Activated CD4-positive, alpha-beta T cell treated with anti-CD3 and anti-CD28 coated beads for 1 hour (primary cell): ENCODE measurements around the gene ZNF841.
"Not testable (repeated sequence)": the region's sequence is repeated elsewhere in the genome, so short reads cannot be mapped to it uniquely, and the experiment has no call there.

Experiments
- DNase-seq: peaks from one replicate; pipeline ENCODE4 v3.0.0-alpha.2; 2020

The ZNF841 gene

DNA sequence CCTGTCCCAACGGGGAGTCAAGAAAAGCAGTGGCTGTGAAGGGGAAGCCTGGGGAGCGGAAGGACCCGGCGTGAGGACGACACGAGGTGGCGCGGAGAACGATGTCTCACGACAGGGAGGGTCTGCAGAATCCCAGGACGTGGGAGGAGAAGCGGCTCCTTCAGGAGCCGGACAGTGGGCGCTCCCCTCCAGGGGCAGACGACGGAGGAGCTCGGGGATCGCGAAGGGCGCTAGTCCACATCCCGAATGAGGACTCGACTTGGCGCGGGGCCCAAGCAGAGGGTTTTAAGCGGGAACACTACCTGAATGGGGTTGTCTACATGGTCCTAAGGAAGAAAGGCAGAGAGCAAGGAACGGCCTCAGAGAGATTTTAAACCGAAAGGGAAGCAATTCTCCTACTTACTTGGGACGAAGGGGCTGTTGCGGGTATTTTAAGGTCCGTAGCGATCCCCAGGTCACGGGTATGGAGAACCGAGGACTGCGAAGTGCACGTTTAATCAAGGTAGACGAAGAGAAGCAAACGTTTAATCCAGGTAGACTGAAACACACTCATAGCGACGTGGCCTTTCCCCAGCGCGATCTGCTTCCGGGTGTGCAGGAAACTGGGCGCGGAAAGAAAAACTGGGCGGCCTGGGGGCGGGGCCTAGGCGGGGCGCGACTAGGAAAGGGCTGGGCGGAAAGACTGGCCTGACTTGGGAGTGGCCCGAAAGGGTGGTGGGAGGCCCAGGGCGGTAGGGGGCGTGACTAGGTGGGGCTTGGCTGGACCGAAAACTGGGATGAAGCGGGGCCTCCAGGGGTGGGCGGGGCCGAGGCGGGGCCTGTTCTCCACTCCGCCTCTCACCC is at the start of gene ZNF841:
Gene ZNF841, minus strand, starts transcription at position 594 of the 843 bp plus-strand sequence. CDS start 10,964 bp downstream, outside the sequence.
- DNase-seq, result peak; percentile 72

GRCh38 chr19:52142001-52142595 is 46.5 kb upstream of the ZNF841 start:
- no peak for DNase-seq

- no peak for DNase-seq
Observed at GRCh38 chr19:52141203-52141602, 45.6 kb upstream of the ZNF841 start.

- DNase-seq, result peak; percentile 95
Observed at GRCh38 chr19:52140032-52140710, 44.6 kb upstream of the ZNF841 start.

DNA sequence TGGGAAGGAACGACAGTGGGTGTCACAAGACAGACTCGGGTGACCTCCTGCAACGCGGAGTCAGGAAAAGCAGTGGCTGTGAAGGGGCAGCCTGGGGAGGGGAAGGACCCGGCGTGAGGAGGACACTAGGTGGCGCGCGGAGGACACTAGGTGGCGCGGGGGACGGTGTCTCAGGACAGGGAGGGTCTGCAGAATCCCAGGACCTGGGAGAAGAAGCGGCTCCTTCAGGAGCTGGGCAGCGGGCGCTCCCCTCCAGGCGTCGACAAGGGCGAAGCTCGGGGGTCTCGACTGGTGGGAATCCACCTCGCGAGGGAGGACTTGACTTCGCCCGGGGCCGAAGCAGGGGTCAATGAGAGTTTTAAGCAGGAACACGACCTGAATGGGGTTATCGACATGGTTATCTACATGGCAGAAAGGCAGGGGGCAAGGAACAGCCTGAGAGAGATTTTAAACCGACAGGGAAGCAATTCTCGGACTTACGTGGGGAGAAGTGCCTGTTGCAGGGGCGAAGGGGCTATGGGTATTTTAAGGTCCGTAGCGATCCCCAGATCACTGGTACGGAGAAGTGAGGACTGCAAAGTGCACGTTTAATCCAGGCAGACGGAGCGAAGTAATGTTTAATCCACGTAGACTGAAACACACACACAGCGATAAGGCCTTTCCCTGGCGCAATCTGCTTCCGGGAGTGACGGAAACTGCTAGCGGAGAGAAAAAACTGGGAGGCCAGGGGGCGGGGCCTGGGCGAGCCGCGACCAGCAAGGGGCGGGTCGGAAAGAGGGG is 43.9 kb upstream of the ZNF841 start, which contains the start of gene ZNF616:
Gene ZNF616, minus strand, starts transcription at position 687 of the 780 bp plus-strand sequence. CDS start 9,426 bp downstream, outside the sequence.
- DNase-seq, result peak; percentile 70

- DNase-seq, result no peak
Observed at GRCh38 chr19:52138983-52139251, 43.4 kb upstream of the ZNF841 start.

DNA sequence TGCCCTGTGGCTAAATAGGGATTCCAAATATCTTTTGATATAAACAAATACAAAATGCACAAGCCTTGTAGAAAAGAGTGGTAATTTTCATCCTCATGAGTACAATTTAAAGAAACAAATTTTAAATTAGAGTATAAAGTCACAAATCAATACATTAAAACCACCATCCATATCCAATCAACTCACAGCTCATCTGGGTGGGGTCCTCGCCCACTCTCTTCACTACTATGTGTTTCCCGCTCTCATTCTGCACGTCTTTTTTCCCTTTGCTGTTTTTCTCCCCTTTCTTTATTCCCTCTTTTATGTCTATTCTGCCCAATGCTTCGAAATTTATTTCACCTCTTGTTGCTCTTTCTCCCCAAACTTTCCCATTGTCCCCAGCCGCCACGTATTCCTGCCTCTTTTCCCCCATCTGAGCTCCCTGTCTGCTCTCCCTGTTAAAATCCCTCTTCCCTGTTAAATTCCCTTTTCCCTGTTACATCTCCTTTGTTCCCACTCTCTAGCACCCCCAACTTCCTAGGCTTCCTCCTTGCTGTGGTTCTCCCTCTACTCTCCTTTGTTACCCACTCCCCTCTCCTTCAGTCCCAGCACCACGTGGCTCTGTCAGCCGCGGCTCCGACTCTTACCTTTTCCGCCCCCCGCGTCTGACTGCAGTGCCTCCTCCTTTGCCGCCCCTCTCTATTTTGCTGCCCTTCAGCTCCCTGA is 42.9 kb upstream of the ZNF841 start:
- no peak for DNase-seq

GRCh38 chr19:52120286-52120685 is 24.7 kb upstream of the ZNF841 start:
- no peak for DNase-seq

GRCh38 chr19:52115526-52116053 is 20.0 kb upstream of the ZNF841 start:
- DNase-seq, result no peak

DNA sequence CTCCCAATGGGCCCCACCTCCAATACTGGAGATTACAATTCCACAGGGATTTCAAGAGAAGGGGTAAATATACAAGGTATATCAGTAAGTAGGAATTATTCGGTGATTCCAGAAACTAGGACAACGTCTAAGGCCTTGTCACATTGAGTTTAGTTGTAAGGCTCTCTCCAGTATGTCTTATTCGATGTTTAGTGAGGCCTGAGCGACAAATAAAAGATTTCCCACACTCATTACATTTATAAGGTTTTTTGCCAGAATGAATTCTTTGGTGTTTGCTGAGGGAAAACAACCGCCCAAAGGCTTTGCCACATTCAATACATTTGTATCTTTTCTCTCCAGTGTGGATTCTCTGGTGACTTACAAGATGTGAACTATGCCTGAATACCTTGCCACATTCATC is 19.1 kb upstream of the ZNF841 start:
- no peak for DNase-seq

- no peak for DNase-seq
Observed at GRCh38 chr19:52112624-52113023, 17.1 kb upstream of the ZNF841 start.

GRCh38 chr19:52110780-52111179 is 15.2 kb upstream of the ZNF841 start:
- DNase-seq, result no peak

DNA sequence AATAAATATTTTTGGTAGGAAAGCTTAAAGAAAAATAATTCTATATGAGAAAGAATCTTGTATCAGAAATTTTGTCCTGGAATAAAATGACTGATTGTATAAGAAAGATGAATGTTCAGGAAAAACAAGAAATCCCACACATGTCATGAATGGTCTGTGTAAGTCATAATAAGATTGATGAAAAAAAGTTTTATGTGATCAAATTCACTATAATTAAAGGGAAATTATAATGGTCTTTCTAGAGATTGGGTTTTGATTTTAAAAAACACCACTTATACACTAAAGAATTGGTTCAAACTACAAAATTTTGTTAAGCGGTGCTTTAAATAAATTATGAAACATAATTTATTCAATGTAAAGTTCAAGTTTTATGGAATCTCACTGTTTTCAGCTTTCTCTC is 7.2 kb upstream of the ZNF841 start:
- no peak for DNase-seq

DNA sequence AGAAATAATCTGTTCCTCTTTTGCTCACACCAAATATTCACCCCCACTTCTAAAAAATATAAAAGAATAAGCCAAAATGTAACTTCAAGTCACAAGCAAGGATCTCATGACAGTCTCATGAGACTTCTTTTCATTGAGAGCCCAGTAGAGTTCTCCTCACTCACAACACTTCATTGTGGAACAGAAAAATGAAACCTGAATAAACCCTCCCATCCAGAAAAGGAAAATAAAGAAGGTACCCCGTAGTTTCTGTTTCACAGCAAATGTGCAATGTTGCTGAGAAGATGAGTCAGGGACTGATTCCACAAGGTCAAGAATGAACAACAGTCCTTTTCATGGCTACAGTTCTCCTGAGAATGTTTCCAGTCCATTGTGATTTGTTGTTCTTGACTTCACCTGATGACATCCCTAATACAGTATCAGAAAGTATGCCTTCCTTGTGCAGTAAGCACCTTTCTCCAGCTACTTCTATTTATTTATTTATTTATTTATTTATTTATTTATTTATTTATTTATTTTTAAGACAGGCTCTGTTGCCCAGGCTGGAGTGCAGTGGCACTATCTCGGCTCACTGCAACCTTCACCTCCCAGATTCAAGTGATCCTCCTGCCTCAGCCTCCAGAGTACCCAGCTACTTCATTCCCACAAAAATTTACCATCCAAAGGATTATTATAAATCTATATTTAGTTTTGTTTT is 6.4 kb upstream of the ZNF841 start:
- no peak for DNase-seq

DNA sequence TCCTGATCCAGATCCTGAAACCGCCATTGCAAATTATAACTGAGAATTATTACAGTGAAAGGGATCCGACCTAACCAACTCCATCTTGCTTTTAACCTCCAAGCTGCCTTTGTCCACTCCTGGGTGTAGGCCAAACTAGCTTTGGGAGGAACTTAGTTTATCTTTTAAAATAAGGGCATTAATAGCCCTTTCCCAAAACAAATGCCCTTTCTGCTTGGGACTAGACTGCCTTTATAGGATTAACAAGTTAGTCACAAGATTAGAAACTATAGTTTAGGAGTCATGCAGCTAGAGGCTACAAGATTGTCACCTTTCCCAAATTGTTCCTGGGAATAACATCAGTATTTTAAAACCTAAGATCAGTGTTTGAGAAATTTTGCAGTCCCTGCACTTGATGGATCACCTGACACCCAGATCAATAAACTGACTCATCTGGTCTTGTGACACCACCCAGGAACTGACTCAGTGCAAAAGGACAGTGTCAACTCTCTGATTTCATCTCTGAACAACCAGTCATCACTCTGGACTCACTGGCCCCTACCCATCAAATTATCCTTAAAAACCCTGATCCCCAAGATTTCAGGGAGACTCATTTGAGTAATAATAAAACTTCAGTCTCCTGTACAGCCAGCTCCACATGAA is 4.1 kb upstream of the ZNF841 start:
- no peak for DNase-seq

- DNase-seq, result not testable (repeated sequence)
Observed at GRCh38 chr19:52096416-52096815, 851 bp upstream of the ZNF841 start.

DNA sequence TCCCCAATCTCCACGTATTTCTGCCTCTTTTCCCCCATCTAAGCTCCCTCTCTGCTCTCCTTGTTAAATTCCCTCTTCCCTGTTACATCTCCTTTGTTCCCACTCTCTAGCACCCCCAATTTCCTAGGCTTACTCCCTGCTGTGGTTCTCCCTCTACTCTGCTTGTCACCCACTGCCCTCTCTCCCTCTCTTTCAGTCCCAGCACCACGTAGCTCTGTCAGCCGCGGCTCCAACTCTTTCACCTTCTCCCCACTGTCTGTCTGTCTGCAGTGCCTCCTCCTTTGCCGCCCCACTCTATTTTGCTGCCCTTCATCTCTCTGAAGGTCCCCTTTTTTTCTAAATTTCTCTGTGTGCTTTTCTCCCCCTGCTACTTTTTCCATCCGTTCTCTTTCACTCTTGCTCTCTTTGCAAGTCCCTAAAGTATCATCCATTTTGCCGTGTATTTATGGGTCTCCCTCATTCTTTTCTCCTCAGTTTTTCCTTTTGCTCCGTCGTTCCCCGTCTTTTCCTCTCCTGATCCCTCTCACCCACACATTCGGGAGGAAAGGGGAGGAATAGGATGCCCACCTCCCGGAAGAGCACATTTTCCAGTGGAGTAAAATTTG is 937 bp downstream of the ZNF841 start:
- DNase-seq, result no peak

GRCh38 chr19:52086481-52086880 is 9.1 kb downstream of the ZNF841 start:
- no peak for DNase-seq

- DNase-seq, result no peak
Observed at GRCh38 chr19:52070496-52070895, 25.1 kb downstream of the ZNF841 start.

DNA sequence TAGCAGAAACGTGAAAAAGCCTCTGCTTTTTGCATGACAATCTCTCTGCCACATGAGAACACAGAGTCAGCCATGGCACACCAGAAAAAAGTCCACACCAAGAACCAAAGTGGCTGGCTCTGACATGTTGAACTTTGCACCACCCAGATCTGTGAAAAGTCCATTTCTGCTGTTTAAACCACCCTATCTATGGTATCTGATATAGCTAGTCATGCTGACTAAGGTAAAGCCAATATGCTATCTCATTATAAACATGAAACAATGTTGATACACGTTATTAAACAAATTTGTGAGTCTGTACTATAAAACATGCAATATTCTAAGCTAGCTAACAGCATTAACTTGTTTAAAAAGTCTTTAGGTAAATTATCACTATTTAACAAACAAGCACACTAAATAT is 25.9 kb downstream of the ZNF841 start:
- no peak for DNase-seq
